Stimulated activated CD8-positive, alpha-beta memory T cell treated with anti-CD3 and anti-CD28 coated beads, Interleukin-15, amount 100 ng/mL, for 1 hour (primary cell): ENCODE results near the gene OBSCN.
A peak's percentile ranks its signal among the peaks of the same experiment; 100 is the strongest.

Experiments
- DNase-seq: peaks from one replicate; pipeline ENCODE4 v3.0.0-alpha.2; 2020; ENCODE audit warnings: low read depth

OBSCN gene

DNA sequence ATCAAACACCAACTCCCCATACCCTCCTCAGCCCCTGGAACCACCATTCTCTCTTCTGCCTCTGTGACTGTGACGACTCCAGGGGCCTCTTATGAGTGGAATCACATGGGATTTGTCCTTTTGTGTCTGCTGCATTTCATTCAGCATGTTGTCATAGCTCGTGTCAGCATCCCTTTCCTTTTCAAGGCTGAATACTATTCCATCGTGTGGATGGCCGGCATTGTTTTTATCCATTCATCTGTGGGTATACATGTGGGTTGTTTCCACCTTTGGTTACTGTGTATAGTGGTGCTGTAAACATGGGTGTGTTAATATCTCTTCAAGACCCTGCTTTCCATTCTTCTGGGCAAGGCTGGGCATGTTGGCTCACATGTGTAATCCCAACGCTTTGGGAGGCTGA lies 17.1 kb upstream of the OBSCN start:
- no peak for DNase-seq

GRCh38 chr1:228194436-228194835 lies 13.4 kb upstream of the OBSCN start:
- no peak for DNase-seq

- DNase-seq, result no peak
Measured at GRCh38 chr1:228194921-228195812, 12.7 kb upstream of the OBSCN start.

DNA sequence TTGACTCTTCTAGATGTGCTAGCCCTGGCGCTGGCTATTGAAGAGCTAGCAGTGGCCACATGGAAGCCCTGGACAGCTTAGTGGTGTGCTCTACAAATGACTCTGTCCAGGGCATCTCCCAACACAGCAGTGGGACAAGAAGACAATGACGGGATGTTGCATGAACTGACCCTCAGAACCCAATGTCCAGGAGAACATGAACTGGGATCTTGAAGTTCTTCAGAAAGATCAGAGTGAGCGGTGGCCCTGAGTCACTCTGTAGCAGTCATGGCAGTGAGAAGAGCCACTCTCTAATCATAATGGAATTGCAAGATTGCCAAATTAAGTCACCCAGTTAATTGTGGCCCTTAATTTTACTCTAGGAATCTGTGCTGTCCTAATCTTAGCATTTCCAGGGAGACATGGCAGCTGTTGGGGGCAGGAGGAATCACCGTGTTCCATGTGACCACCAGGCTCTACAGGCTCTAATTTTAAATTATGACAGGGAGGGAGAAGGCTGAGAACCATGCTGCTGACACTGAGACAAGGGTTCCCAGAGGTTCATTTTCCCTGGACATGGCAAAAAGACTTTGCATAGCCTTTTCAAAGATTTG lies 10.2 kb upstream of the OBSCN start:
- DNase-seq, result no peak

DNA sequence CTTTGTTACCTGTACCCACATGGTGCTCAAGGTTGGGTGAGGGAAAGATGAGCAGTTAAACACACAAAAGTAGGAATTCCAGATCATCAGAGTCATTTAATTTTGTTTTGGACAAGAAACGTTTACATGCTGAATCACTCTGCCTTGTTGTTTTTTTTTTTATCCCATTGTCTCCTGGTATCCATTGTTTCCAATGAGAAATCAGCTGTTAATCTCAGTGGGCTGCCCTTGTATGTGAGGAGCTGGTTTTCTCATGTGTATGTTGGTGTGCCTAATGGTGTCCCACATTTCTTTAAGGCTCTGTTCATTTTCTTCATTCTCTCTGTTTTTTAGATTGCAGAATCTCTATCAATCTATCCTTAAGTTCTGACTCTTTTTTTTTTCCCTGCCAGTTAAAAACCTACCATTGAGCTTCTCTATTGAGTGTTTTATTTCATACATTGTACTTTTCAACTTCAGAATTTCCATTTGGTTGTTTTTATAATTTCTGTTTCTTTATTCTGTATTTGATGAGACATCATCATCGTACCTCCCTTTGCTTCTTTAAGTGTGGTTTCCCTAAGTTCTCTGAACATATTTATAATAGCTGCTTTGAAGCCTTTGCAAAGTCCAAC lies 8.8 kb upstream of the OBSCN start:
- DNase-seq, result no peak

DNA sequence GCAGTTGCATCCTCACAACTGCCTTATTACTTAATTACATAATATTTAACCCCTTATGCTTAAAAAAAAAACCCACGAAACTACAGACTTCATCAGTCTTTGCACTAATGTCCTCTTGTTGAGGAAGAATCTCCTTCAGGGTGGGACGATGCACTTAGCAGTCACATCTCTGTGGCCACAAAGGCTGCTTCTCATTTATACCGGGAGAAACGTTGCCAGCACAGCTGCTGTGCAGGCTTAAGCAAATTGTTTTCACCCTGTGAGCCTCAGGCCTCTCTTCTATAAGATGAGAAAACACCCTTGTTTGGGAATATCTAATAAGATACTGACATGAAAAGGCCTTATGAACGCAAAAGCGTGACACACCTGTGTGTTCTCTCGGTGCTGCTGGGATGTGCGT lies 2.9 kb upstream of the OBSCN start:
- DNase-seq, result no peak

DNA sequence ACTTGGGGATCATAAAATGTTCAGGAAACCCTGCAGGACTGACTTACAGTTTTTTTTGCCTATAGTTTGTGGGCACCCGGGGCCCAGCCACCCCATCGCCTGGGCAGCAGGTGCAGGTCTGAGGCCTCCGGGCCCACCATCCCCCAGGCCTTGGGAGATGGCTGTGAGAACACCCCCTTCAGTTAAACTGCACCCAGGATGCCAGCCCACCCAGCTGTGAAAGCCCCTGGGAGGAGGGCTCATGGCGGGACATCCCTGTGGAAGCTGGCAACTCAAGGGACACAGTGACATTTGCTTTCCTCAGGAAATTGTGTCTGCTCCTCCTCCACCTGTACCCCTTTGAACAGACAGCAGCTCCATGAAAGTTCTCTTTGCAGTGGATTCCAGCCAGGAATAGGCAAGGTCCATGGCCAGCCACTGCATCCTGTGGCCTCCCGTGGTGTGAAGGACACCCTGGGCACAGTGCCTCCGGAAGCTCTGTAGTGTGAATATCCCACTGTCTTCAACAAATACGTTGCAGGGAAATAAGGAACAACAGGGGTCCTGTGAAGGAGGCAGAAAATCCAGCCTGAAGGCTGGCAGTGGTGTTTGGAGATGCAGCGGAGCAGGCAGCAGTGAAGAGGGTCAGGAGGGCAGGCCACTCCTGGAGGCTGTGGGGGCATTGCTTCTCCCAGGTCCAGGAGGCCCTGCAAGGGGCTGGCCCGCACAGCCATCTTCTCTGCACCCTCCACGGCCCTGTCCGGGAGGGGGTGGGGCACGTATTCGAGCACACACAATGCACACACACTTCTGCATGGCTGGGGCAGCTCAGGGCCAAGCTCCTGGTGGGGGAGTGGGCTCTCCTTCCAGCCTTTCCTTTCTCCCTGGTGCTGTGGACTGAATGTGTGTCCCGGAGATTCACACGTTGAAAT lies 2.1 kb upstream of the OBSCN start:
- DNase-seq, result no peak

DNA sequence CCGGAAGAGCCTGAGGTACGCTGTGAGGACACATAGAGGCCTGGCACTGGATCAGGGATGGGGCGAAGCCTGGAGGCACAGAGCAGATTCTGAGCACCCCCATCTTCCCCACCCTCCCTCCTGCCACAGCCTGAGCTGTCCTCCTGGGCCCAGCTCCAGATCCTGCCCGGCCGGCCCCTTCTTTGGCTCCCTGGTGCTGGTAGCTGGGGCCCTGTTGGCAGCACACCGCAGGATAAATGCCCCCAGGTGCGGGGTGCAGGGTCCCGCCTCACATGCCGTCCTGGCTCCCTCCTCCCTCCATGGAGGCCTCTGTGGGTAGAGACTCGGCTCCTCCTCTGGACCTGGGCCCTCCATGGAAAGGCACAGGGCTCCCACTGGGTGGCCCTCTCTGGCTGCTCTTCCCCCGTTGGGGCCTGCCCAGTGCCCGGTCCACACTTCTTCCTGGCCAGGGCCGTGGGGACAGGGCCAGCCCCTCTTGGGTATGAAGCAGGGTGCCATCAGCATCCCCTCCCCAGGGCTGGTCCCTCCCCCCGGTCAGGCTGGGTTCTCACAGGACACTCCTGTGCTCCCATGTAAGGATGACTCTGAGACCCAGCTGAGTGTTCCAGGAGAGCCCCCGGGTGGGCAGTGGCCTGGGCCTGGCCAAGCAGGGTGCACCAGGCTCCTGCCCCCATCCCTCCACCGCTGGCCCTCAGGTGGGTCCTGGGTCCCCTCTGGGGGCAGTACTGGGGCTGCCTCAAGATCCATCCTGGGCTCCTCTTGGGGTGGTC lies 1.1 kb upstream of the OBSCN start:
- no peak for DNase-seq

- no peak for DNase-seq
Measured at GRCh38 chr1:228207381-228207810, 448 bp upstream of the OBSCN start.

GRCh38 chr1:228208831-228209551 lies 1.1 kb downstream of the OBSCN start:
- no peak for DNase-seq

DNA sequence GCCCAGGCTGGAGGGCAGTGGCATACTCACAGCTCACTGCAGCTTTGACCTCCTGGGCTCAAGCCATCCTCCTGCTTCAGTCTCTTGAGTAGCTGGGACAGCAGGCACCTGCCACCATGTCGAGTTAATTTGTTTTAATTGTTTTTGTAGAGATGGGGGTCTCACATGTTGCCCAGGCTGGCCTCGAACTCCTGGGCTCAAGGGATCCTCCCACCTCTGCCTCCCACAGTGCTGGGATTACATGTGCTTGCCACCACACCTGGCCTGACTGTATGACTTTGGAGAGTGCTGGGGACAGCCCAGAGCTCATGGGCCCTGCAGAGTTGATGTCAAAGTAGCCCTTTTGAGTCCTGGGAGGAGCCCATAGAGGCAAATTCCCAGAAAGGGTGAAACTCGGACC lies 1.8 kb downstream of the OBSCN start:
- DNase-seq, result no peak

DNA sequence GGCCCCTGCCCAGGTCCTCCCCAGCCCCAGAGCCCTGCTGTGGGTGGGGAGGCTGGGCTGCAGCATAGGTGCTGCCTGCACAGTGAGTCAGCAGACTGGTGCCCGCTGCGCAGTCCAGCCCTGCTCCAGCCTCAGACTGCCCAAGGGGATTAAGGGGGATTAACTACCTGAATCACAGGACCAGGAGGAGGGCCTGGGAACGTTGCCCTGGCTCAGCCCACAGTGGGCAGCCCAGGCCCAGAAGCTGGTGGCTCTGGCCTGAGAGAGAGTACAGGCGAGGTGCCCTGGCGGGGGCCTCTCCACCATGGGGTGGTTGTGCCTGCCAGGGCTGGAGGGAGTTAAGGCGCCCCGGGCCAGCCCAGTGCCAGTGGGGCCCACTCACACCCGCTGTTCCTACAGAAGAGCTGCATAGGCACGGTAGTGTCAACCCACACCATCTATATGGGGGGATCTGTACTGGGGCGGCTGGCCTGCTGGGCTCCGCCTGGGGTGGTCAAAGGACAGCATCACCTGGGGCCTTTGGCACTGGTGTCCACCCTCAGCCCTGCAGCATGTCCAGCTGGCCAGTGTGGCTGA lies 2.3 kb downstream of the OBSCN start:
- DNase-seq, result no peak

DNA sequence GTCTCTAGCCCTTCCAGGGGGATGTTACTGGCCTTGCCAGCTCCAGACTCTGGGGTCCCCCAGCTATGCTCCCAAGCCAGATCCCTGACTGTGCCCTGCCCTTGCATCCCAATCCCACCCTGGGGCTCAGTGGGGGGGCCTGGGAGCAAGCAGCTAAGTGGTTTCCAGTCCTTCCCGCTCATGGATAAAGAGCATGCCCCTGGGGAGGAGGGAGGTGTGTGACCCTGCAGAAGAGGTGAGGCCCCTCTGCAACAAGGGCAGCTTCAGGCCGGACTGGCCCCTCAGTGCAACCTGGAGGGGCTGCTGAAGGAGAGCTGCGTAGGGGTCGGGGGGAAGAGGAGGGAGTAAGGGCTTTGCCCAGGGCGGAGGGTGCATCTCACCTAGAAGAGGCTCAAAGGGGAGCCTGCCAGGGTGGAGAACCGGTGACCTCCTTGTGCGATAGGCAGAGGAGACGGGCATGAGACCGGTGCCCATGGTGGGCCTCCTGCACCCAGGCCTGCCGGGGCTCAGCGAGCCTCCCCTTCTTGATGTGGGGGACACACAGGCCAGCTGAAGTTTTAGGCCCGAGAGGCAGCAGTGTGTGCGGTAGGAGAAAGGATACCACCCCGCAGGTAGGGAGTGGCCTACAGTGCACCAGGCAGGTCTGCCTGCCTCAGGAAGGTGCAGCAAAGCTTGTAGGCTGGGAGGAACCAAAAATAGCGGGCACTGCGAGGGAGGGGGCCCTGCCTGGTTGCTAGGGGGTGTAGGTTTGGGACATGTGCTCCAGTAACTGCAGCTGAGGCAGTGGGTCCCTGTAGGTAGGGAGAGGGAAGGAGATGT lies 3.1 kb downstream of the OBSCN start:
- no peak for DNase-seq

DNA sequence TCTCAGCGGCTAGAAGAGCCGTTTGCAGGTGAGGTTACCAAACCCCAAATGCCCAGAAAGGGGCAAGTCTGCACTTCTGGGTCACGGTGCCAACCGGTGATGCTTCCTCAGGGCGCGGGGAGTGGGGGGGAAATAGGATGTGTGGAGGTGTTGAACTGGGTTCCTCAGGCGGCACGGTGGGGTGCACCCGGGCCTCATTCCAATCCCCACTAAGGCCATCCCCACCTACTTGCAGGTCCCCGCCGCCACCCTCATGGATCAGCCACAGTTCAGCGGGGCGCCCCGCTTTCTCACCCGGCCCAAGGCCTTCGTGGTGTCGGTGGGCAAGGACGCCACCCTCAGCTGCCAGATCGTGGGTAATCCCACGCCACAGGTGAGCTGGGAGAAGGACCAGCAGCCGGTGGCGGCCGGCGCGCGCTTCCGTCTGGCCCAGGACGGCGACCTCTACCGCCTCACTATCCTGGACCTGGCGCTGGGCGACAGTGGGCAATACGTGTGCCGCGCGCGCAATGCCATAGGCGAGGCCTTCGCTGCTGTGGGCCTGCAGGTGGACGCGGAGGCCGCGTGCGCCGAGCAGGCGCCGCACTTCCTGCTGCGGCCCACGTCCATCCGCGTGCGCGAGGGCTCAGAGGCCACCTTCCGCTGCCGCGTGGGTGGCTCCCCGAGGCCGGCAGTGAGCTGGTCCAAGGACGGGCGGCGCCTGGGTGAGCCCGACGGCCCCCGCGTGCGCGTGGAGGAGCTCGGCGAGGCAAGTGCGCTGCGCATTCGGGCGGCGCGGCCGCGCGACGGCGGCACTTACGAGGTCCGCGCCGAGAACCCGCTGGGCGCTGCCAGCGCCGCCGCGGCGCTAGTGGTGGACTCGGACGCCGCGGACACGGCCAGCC lies 3.9 kb downstream of the OBSCN start:
- DNase-seq, result no peak

- no peak for DNase-seq
Measured at GRCh38 chr1:228212415-228212965, 4.6 kb downstream of the OBSCN start.

DNA sequence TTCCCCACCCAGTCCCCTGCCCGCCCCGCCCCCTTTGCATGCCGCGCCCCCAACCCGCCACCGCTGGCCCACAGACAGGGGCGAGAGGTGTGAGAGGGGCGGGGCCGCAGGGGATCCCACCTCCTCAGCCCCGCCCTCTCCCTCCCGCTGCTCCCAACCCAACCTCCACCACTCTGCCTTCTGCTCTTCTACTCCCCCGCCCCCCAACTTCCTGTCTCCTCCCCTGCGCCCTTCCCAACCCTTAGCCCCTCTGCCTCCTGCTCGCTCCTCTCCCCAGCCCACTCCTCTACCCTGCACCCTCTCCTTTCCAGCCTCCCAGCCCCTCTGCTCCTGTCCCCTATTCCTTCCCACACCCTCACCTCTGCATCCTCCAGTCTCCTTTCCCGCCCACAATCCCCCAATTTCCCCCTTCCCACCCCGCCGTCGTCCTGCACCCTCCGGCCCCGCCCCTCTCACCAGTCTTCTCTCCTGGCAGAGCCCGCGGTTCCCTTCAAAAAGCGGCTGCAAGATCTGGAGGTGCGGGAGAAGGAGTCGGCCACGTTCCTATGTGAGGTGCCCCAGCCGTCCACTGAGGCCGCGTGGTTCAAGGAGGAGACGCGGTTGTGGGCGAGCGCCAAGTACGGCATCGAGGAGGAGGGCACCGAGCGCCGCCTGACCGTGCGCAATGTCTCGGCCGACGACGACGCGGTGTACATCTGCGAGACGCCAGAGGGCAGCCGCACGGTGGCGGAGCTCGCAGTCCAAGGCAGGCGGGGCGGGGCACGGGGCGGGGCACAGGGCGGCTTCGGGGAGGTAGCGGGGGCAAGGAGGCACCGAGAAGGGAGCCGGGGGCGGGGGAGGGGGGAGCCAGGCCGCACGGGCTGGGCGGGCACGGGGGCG lies 5.4 kb downstream of the OBSCN start:
- peak; percentile 86 for DNase-seq
